Ishikawa (cell line): Measurements from ENCODE around the gene OR2T12.
A peak's percentile ranks its signal among the peaks of the same experiment; 100 is the strongest.

Source experiments
- CREB1 ChIP-seq: IDR thresholded peaks from 2 replicates; pipeline ENCODE4 v1.6.1; 2012; ENCODE audit warnings: low read depth
- FOXM1 ChIP-seq: IDR thresholded peaks from 2 replicates; pipeline ENCODE4 v1.6.1; 2012; ENCODE audit warnings: low read depth, borderline replicate concordance
- RAD21 ChIP-seq: IDR thresholded peaks from 2 replicates; pipeline ENCODE4 v1.6.1; 2012; ENCODE audit warnings: low read depth
- TAF1 ChIP-seq: IDR thresholded peaks from 2 replicates; pipeline ENCODE4 v1.6.1; 2012; ENCODE audit warnings: low read depth, mild to moderate bottlenecking
- TCF12 ChIP-seq: IDR thresholded peaks from 2 replicates; pipeline ENCODE4 v1.6.1; 2012; ENCODE audit warnings: low read depth
- TEAD4 ChIP-seq: IDR thresholded peaks from 2 replicates; pipeline ENCODE4 v1.6.1; 2012
- ZBTB7A ChIP-seq: IDR thresholded peaks from 2 replicates; pipeline ENCODE4 v1.6.1; 2012; ENCODE audit warnings: low read depth
- TF ChIP-seq, protein P1 (sequence below): IDR thresholded peaks from 2 replicates; pipeline ENCODE4 v1.6.1; 2012

Gene OR2T12

DNA sequence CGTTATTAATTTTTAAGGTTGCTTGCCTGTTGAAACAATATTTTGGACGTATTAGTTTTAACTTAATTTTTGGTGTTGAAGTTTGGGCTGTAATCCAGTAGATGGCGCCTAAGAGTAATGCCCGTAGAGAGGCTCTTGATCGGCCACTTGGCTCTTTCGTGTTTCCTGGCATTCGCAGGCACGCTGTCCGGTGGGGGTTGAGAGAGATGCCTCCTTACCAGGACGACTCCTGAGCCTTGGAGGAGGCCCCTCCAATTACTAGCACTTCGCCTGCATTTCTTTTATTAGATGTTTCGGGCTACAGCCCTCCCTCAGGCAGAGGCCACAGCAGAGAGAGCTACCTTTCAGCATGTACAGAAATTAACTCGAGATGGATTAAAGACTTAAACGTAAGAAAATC is 60.0 kb downstream of the OR2T12 start:
- peak; percentile 54 for TF ChIP-seq RAD21
- no peak for TF ChIP-seq ZBTB7A
- TF ChIP-seq CREB1: no peak
- no peak for TF ChIP-seq FOXM1
- TF ChIP-seq TEAD4: no peak
- TF ChIP-seq, protein P1, sequence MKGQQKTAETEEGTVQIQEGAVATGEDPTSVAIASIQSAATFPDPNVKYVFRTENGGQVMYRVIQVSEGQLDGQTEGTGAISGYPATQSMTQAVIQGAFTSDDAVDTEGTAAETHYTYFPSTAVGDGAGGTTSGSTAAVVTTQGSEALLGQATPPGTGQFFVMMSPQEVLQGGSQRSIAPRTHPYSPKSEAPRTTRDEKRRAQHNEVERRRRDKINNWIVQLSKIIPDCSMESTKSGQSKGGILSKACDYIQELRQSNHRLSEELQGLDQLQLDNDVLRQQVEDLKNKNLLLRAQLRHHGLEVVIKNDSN: no peak
- TF ChIP-seq TAF1: no peak
- no peak for TF ChIP-seq TCF12
